Measurements from ENCODE around the gene CHI3L1.
A peak's percentile ranks its signal among the peaks of the same experiment; 100 is the strongest.

The CHI3L1 gene

GRCh38 chr1:203167026-203167912 lies 19.2 kb downstream of the CHI3L1 start:
- no peak for DNase-seq

- no peak for DNase-seq
These were observed 20.1 kb downstream of the CHI3L1 start for GRCh38 chr1:203166192-203166940.

- no peak for DNase-seq
These were observed 20.7 kb downstream of the CHI3L1 start for GRCh38 chr1:203165800-203166161.

- DNase-seq = no peak
These were observed 21.3 kb downstream of the CHI3L1 start for GRCh38 chr1:203165101-203165799.

- no peak for DNase-seq
These were observed 22.4 kb downstream of the CHI3L1 start for GRCh38 chr1:203163891-203164635.

- no peak for DNase-seq
These were observed 24.1 kb downstream of the CHI3L1 start for GRCh38 chr1:203162403-203162802.

- no peak for DNase-seq
These were observed 24.8 kb downstream of the CHI3L1 start for GRCh38 chr1:203161703-203162102.

GRCh38 chr1:203161175-203161574 lies 25.3 kb downstream of the CHI3L1 start:
- no peak for DNase-seq

- no peak for DNase-seq
These were observed 26.7 kb downstream of the CHI3L1 start for GRCh38 chr1:203159844-203160243.

GRCh38 chr1:203158960-203159665 lies 27.4 kb downstream of the CHI3L1 start:
- DNase-seq = peak; percentile 97

GRCh38 chr1:203158423-203158822 lies 28.1 kb downstream of the CHI3L1 start:
- no peak for DNase-seq

GRCh38 chr1:203156280-203156679 lies 30.2 kb downstream of the CHI3L1 start:
- no peak for DNase-seq

GRCh38 chr1:203153989-203154821 lies 32.3 kb downstream of the CHI3L1 start:
- no peak for DNase-seq

- no peak for DNase-seq
These were observed 33.2 kb downstream of the CHI3L1 start for GRCh38 chr1:203153051-203153988.

- DNase-seq = no peak
These were observed 34.1 kb downstream of the CHI3L1 start for GRCh38 chr1:203152158-203153034.

GRCh38 chr1:203151362-203152157 lies 34.9 kb downstream of the CHI3L1 start:
- no peak for DNase-seq

- DNase-seq = peak; percentile 42
These were observed 35.8 kb downstream of the CHI3L1 start for GRCh38 chr1:203150511-203151297.

Measured in NCI-H524 treated with DMSO at 0.1 percent for 48 hours (cell line).